NCI-H2196 treated with DMSO at 0.1 percent for 48 hours (cell line): ENCODE data around the gene ALG8.
"Not testable (repeated sequence)": the region's sequence is repeated elsewhere in the genome, so short reads cannot be mapped to it uniquely, and the experiment has no call there.

Experiments used
- DNase-seq: peaks from one replicate; lab custom pipeline; 2025; ENCODE audit not compliant: unreplicated experiment; lab: John Stamatoyannopoulos, UW

The ALG8 gene

GRCh38 chr11:78072455-78072854 is 67.0 kb downstream of the ALG8 start:
- DNase-seq: no peak

DNA sequence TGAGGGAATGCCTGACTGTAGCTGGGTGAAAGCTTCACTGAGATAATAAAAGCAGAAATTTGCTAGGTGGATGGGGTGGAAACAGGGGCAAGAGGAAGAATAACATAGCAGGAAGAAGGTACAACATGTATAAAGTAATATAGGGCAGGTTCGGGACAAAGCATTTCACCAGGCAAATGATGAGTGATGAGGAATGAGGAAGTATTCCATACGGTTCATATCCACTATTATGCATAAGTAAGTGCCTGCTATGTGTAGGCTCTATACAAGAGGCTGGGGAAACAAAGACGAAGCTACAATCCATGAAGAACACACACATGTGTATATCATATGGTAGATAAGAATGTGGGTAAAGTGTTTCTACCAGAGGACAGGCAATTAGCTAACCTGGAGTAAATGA is 67.7 kb downstream of the ALG8 start:
- DNase-seq: no peak

- no peak for DNase-seq
Measured at GRCh38 chr11:78070621-78071020, 68.8 kb downstream of the ALG8 start.

GRCh38 chr11:78069465-78069864 is 70.0 kb downstream of the ALG8 start:
- no peak for DNase-seq

GRCh38 chr11:78067704-78068103 is 71.7 kb downstream of the ALG8 start:
- DNase-seq: no peak

DNA sequence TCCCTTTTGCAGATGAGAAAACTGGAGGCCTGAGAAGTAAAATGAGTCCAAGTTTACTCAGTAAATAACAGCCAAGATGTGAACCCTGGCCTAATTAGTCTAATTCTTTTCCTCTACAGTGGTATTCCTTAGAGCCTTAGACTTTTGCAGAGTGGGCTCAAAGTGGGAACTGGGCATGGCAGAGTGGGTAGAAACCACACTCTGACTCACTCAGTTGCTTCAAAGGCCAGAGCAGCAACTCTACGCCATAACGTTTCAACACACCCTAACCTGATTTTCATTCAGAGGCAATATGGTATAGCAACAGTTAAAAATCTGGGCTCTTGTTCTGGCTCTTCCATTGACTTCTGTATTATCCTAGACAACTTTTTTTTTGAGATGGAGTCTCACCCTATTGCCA is 73.0 kb downstream of the ALG8 start:
- no peak for DNase-seq

DNA sequence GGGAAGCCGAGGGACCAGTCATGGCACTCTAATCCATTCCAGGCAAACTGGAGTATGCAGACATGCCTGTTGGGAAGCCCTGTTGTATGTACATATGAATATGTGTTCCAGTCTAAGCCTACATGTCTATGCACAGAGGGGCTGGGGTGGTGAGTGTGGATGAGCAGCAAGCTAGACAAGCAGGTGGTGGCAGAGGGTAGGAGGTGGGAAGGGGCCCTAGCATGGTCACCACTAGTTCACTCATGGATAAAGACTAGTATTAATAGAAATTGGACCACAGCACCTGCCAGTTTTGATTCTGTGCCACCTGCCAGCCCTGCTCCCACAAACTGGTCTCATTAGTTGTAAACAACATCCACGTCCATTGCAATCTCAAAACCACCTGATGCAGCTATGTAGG is 74.2 kb downstream of the ALG8 start:
- no peak for DNase-seq

- no peak for DNase-seq
Measured at GRCh38 chr11:78063440-78064181, 75.8 kb downstream of the ALG8 start, which contains the start of gene THRSP. TSS of gene THRSP (plus strand) at chr11:78063861. CDS start at chr11:78063882, 21 bp downstream.

GRCh38 chr11:78062671-78063070 is 76.8 kb downstream of the ALG8 start:
- DNase-seq: no peak

GRCh38 chr11:78061921-78062311 is 77.5 kb downstream of the ALG8 start:
- DNase-seq: no peak

DNA sequence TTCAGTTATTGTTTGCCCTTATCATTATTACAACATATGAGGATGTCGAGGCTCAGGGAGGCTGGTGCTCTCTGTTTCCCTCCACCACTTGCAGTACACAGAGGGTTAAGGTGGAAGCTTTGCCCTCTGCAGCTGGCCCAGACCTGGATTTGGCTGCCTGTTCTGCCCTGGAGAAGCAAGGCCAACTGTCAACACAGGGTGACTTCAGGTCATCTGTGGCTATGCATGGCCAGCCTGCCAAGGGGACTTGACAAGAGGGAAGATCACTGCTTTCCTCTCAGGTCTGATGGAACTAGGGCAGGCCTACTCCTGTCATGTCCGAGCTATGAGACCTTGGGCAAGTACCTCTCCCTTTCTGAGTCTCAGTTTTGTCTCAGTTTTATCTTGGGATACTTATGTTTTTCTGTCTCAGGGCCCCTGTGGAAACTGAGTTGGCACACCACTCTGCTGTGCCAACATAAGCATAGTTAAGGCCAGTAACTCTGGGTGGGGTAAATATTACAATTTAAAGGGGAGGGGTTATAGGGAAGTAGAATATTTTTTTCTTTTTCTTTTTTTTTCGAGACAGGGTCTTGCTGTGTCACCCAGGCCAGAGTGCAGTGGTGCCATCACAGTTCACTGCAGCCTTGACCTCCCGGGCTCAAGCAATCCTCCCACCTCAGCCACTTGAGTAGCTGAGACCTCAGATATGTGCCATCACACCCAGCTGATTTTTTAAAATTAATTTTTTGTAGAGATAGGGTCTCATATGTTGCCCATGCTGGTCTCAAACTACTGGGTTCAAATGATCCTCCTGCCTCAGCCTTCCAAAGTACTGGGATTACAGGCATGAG is 78.1 kb downstream of the ALG8 start:
- no peak for DNase-seq

DNA sequence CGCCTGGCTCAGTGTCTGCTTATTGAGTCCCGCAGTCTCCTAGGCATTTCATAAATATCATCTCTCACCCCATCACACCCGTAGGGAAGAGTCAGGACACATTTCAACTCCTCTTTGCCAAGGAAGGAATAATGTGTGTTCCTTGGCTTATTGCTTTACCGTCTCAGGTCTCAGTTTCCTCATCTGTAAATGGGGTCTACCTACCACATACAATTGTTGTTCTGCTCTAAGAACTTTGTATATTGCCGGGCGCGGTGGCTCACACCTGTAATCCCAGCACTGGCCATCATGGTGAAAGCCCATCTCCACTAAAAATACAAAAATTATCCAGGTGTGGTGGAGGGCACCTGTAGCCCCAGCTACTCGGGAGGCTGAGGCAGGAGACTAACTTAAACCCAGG is 78.9 kb downstream of the ALG8 start:
- no peak for DNase-seq

GRCh38 chr11:78059749-78060328 is 79.6 kb downstream of the ALG8 start:
- not testable (repeated sequence) for DNase-seq

- no peak for DNase-seq
Measured at GRCh38 chr11:78057462-78058055, 81.9 kb downstream of the ALG8 start.

DNA sequence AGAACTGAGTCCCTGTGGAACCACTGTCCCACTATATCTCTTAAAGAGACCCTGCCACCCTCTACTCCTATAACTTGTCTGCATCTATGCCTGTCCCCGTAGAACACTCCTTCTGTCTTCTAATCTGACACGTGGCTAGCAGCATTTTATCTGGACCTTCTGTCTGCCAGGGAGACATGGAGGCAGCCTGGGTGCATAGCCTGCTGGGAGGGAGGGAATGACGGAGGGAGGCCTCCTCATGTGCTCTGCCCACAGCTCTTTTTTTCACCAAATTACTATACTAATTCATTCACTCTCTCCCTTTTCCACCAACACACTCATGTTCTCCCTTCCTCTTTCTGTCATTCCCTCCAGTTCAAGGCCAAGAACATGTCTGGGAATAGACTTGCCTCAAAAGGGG is 83.3 kb downstream of the ALG8 start:
- DNase-seq: no peak

- no peak for DNase-seq
Measured at GRCh38 chr11:78054971-78055370, 84.5 kb downstream of the ALG8 start.

- no peak for DNase-seq
Measured at GRCh38 chr11:78050964-78051831, 88.2 kb downstream of the ALG8 start.
